Astrocyte of the cerebellum (primary cell): ENCODE measurements around the gene THADA.

ENCODE experiments used
- DNase-seq: peaks from one replicate; pipeline ENCODE4 v3.0.0-alpha.2; 2011; ENCODE audit warnings: low read depth
- H3K4me3 ChIP-seq: 2 replicates; pipeline ENCODE4 v1.5.1; 2011; ENCODE audit warnings: mild to moderate bottlenecking, low read depth, low read length, moderate library complexity
- in situ Hi-C: cut with HindIII; loops from 2 replicates; pipeline ENCODE4 v1.10.0; 2017; ENCODE audit warnings: low sequenced_read_pairs
- TF ChIP-seq, protein P1 (sequence below): IDR thresholded peaks from 2 replicates; pipeline ENCODE4 v1.5.1; 2012; ENCODE audit warnings: low read length, low read depth, moderate library complexity, mild to moderate bottlenecking; ENCODE audit errors: missing control alignments

THADA gene

DNA sequence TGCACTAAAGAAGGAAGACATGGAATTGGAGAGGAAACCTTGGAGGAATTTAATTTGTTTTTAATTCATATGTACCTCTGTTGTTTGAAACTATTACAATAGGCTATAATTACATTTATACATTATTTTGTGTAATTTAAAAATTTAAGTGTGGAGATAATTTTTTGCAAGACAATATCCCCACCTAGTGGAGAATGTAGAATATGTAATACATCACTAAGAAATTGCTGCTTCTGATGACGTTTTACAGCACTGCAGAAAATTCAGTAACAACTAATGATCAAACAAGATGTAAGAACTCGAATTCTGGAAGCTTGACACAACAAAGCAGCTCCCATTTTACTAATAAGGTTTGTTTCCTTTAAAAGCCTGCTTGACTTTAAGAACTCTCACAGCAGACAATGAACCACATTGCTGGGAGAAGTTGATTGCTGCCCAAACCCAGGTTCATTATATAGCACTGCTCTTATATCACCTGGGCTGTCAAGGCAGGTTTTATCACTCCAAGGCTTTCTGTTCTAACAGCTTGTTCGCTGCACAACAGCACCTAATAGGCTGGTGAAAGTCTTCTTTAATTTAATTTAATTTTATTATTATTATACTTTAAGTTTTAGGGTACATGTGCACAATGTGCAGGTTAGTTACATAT, 53.4 kb downstream of the THADA start:
- TF ChIP-seq, protein P1, sequence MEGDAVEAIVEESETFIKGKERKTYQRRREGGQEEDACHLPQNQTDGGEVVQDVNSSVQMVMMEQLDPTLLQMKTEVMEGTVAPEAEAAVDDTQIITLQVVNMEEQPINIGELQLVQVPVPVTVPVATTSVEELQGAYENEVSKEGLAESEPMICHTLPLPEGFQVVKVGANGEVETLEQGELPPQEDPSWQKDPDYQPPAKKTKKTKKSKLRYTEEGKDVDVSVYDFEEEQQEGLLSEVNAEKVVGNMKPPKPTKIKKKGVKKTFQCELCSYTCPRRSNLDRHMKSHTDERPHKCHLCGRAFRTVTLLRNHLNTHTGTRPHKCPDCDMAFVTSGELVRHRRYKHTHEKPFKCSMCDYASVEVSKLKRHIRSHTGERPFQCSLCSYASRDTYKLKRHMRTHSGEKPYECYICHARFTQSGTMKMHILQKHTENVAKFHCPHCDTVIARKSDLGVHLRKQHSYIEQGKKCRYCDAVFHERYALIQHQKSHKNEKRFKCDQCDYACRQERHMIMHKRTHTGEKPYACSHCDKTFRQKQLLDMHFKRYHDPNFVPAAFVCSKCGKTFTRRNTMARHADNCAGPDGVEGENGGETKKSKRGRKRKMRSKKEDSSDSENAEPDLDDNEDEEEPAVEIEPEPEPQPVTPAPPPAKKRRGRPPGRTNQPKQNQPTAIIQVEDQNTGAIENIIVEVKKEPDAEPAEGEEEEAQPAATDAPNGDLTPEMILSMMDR, result no peak
- in situ Hi-C loops, result loop anchor here (10.0 kb wide), 1 partner anchor 318 kb away; the partner anchor contains the start of gene ZFP36L2
- DNase-seq, result peak; percentile 50
- H3K4me3 ChIP-seq, result no peak overlapping the region

DNA sequence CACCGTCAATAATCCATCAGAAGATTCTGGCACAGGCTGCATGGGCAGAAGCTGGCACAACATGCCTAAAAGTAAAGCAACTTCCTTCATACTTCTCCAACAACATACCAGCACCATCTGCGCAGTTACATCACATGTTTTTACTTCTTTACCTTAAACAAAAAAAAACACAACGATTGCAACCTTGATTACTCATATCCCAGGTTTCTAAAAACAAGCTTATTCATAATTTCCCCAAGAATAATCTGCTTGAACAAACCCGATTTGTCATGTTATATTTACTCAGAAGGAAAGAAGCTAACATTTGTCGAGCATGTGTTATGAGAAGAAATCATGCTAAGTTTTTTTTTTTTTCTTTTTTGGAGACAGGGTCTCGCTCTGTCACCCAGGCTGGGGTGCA, 54.7 kb downstream of the THADA start:
- in situ Hi-C loops, result loop anchor here (10.0 kb wide), 1 partner anchor 316 kb away; the partner anchor contains the start of gene ZFP36L2
- DNase-seq, result no peak
- no peak overlapping the region for H3K4me3 ChIP-seq
- TF ChIP-seq, protein P1, result no peak

- in situ Hi-C loops, result loop anchor here (10.0 kb wide), 1 partner anchor 315 kb away; the partner anchor contains the start of gene ZFP36L2
- H3K4me3 ChIP-seq, result no peak overlapping the region
- peak; percentile 80 for DNase-seq
- TF ChIP-seq, protein P1, result no peak
Measured at GRCh38 chr2:43540021-43540779, 55.6 kb downstream of the THADA start.

GRCh38 chr2:43539436-43539835, 56.4 kb downstream of the THADA start:
- in situ Hi-C loops, result no loop called here

GRCh38 chr2:43538034-43538670, 57.7 kb downstream of the THADA start:
- TF ChIP-seq, protein P1, result no peak
- DNase-seq, result no peak

More at GRCh38 chr2:43539436-43539835, 56.4 kb downstream of the THADA start:
- no peak for DNase-seq
- TF ChIP-seq, protein P1, result no peak
- no peak overlapping the region for H3K4me3 ChIP-seq

DNA sequence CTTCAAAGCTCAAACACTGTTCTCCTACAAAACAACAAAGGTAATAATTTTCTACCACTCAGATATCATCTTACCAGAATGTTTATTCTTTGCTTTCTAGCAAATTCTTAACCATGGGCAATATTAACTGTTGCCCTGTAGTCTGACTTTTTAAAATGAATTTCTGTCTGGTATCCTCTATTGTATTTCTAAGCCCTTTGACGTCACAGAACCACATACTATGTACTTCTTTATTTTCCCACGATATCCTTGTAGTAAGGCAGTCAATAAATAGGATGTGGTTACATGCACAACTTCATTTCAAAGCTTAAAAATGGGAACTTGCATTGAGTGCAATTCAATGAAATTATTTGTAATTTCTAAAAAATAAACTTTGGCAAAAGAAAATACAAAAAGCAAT, 58.7 kb downstream of the THADA start:
- H3K4me3 ChIP-seq, result no peak overlapping the region
- TF ChIP-seq, protein P1, result no peak
- DNase-seq, result no peak
- in situ Hi-C loops, result no loop called here

More at GRCh38 chr2:43538034-43538670, 57.7 kb downstream of the THADA start:
- in situ Hi-C loops, result no loop called here
- H3K4me3 ChIP-seq, result no peak overlapping the region
